Dedifferentiated amniotic fluid mesenchymal stem cell (primary cell): Measurements from ENCODE around the gene PTPN22.

Experiments
- DNase-seq: peaks from one replicate; pipeline ENCODE4 v3.0.0-alpha.2; 2016; ENCODE audit errors: extremely low spot score

PTPN22 gene

DNA sequence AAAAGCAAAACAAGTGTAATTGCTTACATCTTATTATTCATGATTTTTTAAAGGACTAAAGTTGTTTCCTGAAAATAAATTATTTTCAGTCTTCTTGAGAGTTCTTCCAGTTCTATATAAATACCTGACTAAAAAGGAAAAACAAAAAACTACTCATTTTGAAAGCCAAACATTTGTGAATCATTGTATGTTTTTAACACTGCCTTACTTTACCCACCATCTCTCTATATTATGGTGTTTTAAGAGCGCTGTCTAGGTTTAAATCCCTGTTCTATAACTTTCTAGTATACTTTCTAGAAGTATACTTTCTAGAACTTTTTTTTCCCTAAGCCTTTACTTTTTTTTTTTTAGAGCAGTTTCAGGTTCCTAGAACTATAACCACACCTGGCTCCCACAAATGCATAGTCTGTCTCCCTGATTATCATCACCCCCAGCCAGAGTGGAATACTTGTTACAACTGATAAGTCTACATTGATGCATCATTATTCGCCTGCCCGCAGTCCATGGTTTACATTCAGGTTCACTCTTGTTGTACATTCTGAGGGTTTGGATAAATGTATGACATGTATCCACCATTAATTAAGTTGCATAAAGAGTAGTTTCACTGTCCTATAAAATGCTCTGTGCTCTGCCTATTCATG lies 69.0 kb downstream of the PTPN22 start:
- no peak for DNase-seq

DNA sequence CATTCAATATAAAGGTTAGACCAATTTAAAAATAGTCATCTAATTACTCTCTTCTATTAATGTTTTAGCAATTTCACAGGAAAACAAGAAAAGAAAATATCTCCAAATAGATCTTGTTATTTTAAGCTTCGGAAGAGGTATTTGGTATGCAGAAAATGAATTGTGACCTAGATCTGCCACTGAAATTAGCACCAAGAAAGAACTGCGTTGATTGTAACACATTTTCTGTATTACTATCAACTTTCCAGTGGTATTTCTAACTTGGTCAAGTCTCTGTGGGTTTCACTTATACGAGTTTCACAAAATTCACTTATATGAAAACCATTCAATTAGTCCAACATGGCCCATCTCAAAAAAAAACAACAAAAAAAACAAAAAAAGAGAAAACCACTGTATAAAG lies 71.0 kb downstream of the PTPN22 start:
- no peak for DNase-seq

DNA sequence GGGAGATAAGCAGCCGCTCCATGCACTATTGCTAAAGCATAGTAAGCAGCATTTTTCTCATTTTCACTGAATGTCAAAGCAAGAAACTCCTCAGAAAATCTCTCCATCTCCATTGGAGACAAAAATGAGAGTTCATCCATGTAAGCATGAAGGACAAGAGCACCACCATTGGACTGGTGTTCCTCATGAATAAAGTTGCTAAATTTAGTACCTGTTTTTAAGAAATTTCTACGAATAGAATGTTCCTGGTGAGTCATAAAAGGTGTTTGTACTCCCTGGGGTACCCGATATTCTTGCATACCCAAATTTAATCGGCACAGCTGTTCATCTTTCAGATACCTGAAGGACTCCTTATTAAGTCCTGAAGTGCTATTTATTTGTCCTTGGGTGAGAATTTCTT lies 74.0 kb downstream of the PTPN22 start:
- DNase-seq = no peak

DNA sequence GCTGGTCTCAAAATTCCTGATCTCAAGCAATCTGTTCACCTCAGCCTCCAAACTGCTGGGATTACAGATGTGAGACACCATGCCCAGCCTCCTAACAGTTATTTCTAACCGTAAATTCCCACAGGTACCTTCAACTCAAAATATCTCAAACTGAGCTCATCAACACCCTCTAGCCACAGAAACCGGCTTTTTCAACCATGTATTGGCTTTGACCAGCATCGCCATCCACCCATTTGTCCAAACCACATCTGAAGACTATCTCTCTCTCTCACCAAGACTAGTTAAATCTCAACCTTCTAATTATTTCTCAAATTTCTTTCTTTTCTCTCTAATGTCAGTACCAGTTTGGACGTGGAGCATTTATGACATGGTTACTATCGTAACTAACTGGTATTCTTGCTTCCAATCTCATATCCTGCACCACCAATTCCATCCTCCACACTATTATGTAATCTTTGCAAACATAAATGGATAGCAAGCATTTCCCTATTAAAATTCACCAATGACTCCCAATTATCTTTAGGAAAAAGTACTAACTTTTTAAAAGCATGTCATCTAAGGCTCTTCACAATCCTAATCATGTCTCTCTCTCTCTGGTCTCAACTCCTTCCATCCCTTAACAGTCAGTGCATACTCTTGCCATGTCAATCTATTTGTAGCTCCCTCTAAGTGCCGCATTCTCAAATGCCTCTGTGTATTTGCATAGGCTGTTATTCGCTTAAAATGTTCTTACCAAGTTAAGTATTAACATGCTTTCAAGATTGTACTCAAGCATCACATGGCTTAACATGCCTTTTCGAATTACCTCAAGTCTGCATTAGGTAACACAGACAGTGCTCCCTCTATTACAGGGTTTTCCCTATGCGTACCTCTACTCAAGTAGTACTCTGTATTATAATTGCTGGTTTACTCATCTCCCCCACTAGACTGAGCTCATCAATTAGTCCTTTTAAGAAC lies 77.4 kb downstream of the PTPN22 start:
- DNase-seq = no peak

DNA sequence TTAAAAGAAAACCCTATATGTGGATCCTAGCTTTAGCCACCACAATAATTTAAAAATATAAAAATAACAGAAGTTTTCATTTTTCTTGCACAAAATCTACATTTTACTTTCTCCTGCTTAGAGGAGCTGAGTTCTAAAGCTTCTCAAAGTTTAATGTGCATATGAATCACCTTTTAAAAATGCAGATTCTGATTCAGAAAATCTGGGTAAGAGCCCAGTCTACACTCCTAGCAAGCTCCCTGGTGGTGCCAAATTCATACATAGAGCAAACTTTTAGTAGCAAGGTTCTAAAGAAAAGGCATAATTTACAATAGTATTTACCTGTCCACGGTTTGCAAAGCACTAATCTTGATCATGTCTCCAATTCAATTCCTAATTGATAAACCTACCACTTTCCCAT lies 78.5 kb downstream of the PTPN22 start:
- no peak for DNase-seq

DNA sequence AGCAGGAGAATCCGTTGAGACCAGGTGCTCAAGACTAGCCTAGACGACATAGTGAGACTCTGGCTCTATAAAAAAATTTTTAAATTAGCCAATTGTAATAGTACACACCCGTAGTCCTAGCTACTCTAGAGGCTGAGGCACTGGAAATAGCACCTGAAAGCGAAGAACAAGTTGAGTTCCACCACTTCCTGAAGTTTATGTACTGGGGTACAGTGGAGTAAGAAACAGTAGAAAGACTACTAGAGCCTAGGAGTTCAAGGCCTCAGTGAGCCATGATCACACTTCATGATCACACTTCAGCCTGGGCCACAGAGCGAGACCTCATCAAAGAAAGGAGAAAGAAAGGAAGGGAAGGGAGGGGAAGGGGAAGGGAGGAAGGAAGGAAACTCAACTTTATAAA lies 79.0 kb downstream of the PTPN22 start:
- no peak for DNase-seq

DNA sequence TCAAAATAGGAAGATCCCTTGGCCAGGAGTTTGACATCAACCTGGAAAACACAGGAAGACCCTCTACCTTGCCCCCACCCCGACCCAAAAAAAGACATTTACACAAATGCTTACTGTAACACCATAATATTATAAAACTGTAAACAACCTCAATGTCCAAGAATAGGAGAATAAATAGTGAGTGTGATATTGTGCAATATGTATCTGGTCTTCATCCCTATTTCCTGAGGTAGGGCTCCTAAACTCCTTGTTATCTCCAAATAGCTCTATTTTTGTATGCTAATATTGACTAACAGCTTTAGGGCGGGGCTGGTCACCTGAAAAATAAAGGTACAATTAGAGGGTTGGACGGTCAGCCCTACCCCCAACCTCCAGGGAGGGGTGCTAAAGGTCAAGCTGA lies 82.7 kb downstream of the PTPN22 start:
- no peak for DNase-seq

DNA sequence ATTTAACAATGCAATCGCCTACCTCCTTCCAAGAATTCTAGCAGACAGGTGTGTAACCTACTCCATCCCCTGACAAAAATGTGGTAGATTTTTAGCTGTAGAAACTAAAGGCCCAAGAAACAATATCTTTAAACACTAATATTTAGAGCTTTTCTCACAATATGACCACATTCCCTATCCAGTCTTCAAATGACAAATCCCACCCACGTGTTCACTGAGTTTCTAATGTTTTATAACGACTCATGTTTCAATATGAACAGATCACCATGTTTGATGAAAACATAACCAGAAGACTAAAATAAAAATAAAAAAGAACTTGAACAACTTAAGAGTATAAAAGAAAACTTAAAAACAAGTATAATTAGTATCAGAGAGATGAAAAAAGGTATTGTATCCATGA lies 83.8 kb downstream of the PTPN22 start:
- no peak for DNase-seq

DNA sequence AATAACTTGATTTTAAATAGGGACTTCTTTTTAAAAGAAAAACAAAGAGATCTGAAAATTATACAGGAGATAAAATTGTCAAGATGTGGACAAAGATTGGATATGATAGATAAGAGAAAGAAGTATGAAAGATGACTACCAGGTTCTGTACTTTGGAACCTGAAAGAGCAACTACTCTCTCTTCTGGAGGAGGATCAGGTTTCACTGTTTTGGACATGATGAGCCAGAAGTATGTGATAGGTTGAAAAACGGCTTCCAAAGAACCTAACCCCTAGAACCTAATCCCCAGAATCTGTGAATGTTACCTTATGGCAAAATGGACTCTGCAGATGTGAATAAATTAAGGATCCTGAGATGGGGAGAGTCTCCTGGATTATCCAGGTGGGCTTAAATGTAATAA lies 85.4 kb downstream of the PTPN22 start:
- DNase-seq = no peak

DNA sequence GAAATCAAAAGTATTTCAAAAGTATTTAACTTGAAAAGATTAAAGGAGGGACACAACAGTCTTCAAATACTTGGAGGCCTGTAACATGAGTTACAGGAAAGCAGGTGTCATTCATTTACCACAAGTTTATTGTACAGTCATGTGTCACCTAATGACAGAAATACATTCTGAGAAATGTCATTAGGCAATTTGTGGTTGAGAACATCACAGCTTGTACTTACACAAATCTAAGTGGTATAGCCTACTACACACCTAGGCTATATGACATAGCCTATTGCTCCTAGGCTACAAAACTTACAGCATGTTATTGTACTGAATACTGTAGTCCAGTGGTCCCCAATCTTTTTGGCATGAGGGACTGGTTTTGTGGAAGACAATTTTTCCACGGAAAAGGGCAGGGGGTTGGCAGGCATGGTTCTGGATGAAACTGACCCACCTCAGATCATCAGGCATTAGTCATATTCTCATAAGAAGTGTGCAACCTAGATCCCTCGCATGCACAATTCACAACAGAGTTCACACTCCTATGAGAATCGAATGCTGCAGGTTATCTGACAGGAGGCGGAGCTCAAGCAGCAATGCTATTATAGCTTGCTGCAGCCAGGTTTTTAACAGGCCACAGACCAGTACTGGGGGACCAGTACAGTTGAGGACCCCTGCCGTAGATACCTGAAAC lies 87.3 kb downstream of the PTPN22 start:
- no peak for DNase-seq

DNA sequence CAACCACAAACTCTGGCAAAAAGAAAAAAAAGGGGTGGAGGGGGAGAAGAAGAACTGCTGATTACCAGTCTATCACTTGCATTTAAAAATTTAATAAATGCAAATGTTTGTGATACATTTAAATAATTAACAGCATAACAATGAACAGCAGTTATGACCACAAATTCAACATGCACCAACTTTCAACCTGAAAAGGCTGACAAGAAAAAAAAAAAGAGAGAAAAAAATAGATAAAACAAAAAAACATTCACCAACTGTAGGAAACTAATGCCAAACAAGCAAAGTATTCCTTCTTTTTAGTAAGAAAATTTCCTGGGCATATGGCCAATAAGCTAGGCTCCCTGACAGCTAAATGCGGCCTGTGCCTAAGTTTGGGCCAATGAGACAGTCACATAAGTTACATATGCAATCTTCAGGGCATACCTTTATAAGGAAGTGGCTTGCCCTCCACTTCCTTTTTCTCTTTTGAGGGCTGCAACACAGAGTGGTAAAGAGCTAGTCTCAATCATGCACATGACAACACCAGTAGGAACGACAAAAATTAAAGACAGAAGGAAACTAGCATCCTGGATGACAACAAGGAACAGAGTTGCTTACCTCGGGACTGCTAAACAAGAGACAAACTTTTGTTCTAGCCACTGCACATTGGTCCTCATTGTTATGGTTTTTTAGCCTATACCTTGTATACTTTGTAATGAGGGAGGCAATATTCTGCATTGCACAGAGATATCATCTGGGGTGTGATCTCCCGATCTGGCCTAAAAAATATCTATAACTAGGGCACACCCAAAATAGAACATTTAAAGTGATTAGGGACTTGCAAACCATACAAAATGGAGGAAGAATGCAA lies 88.0 kb downstream of the PTPN22 start:
- DNase-seq = peak; percentile 46

DNA sequence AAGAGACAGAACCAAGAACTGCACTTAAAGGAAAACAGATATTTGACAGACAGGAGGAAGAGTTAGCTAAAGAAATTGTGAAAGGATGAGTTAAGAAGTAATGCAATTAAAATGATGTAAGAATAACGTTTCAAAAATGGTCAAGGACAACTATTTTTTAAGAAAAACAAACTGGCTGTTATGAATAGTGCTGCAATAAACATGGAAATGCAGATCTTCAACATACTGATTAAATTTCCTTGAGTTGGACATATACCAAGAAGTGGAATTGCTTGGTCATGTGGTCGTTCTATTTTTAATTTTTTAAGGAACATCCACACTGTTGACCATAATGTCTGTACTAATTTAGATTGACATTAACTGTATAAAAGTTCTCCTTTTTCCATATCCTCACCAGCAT lies 89.1 kb downstream of the PTPN22 start:
- peak; percentile 27 for DNase-seq

DNA sequence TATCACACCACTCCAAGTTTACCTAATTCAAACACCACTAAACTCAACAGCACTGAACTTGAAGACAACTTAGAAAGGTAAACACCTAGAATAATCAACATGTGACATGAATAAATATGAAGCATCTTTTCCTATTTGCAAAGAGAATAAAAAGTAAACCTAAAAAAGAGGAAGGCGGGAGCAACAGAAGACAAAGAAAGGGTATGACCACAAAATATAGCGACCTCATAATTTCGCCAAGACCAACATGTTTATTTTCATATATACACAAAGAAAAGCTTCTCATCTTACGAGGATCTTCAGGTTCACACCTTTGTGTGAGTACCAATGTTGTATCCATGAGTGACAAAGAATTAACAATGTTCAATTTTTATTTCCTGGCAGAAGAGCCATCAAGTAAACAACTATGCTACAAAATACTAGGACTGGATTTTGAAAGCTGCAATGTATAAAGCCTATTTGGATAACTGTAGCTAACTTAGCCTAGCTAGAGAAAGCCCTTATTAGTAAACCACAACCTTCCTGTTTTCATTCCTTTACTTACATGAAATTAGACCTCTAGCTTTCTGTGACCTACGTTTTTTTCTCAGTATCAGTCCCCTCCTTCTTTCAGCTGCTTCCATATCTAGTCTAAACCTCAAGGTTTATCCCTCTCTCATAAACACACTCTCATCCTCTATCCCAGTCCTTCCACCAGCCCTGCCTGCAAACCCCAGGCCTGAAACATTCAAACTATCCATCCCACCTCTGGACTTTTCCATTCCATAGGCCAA lies 91.0 kb downstream of the PTPN22 start:
- no peak for DNase-seq

DNA sequence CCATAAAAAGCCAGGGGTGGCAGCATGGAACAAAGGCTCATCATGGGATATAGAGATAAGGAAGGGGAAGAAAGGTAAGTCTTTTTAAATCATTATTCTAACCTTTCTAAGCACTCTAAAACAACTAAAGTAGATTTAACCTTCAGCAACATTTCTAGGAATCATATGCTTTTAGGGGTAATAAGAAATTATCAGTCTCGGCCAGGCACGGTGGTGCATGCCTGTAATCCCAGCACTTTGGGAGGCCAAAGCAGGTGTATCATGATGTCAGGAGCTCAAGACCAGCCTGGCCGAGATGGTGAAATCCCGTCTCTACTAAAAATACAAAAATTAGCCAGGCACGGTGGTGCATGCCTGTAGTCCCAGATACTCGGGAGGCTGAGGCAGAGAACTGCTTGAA lies 92.0 kb downstream of the PTPN22 start:
- DNase-seq = no peak

DNA sequence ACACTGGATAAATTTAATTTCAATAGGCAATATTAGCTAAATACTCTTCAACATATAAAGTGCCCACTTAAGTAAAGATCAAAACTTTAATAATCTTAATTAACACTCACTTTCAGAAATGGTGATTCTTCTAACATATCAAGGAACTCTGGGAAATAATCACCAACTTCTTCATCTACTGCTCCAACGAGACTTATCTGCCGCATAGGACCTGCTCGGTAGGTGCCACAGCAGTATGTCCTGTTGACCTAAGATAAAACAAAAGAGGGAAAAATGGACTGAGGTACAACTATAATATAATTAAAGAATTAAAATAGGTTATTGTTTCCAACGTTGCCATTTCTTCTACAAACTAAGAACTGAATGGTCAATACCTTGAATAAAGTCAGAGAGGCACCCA lies 94.0 kb downstream of the PTPN22 start:
- DNase-seq = no peak

DNA sequence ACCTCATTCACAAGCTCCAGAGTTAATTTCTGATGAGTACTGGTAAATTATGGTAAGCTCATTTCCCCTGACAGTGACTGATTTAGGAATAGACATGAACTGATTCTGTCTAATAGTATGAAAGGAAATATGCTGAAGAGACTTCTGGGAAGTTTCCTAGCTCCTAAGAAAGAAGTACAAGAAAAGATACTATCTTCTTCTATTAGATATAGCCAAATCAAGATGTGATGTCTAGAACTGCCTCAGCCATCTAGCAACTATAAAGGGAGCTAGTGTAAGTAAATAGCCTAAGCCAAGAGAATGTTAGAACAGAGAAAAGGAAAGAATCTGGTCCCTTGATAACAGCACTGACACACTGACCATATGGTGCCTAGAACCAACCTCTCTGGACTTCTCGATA lies 101.5 kb downstream of the PTPN22 start:
- no peak for DNase-seq

DNA sequence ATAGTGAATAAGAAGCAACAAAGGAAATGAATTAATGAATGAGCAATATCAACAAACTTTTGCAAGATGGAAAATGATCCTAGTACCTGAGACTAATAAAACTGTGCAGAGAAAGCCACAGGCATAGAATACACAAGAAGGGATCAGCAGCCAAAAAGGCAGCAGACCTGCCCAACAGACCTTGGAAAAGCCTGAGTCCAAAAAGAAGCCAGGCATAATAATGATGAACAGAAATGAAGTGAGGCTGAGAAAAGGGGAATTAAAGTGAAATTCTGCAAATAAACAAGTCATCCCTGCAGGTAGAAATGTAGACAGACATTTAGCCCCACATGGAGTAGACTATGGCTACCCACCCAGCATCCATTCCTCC lies 101.9 kb downstream of the PTPN22 start:
- DNase-seq = no peak

DNA sequence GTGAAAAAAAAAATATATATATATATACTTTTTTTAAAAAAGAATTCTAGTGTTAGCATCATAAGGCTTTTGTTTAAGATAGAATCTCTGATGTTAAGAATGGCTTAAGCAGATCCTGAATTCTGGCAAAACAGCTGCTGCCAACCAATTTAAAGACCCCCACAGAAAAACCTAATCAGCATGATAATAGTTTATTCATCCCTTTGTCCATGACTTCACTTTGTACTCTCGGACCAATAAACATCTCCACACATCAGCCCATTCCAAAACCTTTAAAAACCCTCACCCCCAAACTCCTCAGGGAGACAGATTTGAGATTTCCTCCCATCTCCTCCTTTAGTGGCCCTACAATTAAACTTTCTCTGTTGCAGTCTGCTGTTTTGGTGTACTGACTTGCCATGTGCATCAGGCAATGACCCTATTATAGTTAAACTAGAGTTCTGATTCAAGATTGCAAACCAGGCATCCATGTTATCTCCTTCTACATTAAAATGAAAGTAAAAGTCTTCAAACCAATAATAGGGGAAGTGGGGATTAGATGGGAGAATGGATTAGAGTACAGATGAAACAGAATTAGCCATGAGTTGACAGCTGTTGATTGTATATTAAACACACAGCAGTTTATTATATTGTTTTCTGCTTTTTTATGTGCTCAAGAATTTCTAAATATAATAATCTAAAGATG lies 102.5 kb downstream of the PTPN22 start:
- DNase-seq = no peak

DNA sequence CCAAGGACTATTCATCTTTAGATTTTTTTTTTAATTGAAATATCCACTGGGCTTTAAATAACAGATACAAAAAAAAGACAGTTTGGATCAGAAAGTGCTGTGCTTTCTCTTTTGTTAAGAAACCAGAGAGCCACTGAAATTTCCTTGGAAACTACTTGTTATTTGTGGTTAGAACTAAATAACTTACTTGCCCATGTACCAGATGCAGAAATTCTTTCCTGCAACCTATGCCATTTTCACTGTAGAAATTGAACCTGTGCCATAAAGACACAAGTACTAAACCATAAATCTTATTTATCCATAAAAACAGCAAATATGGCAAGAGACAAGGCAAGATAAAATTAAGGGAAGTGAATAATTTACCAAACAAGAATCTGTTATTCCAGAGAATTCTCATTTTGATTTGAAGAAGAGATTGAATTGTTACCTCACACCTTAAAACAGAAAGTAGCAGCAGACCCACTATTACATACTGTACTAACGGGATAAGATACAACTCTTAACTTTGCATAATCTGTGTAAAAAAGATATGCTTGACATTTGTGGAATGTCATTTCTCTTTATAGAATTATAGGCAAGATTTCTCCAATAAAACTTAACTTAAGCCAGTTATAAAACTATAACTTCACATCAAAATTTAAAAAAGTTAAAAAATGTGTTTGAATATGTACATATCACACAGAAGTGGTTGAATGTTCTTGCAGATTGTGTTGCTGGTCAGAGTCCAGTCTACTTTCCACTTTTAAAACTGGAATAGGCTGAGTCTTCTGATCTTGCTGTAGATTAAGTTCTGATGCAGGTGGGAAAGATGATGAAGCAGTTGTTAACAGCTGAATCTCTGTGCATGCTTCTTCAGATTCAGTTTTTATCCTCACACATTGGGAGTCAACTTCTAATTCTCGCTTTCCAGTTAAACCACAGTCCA lies 105.9 kb downstream of the PTPN22 start:
- DNase-seq = no peak
